IPS DF 6.9 (cell line): ENCODE data around the gene IMMP2L.
"Not testable (repeated sequence)": the region's sequence is repeated elsewhere in the genome, so short reads cannot be mapped to it uniquely, and the experiment has no call there.

Experiments
- DNase-seq: peaks from one replicate; pipeline ENCODE4 v3.0.0-alpha.2; 2013; ENCODE audit warnings: low read depth, low spot score
- H3K27ac ChIP-seq: one replicate; pipeline ENCODE4 v1.5.1; 2013; ENCODE audit warnings: low read length, control low read depth
- H3K27me3 ChIP-seq: 2 replicates; pipeline ENCODE4 v1.6.1; 2013; ENCODE audit warnings: mild to moderate bottlenecking, low read length; ENCODE audit not compliant: control insufficient read depth, insufficient read depth
- H3K36me3 ChIP-seq: 2 replicates; pipeline ENCODE4 v1.6.1; 2013; ENCODE audit warnings: low read length; ENCODE audit not compliant: control insufficient read depth, insufficient read depth
- H3K4me1 ChIP-seq: 2 replicates; pipeline ENCODE4 v1.6.1; 2013; ENCODE audit warnings: low read length; ENCODE audit not compliant: control insufficient read depth, insufficient read depth
- H3K4me3 ChIP-seq: 2 replicates; pipeline ENCODE4 v1.5.1; 2013; ENCODE audit warnings: mild to moderate bottlenecking, low read length
- H3K9me3 ChIP-seq: 2 replicates; pipeline ENCODE4 v1.6.1; 2013; ENCODE audit warnings: low read length, inconsistent platforms; ENCODE audit not compliant: control insufficient read depth, insufficient read depth
- WGBS: extraction: QIAGEN DNeasy Blood & Tissue Kit; methylation state at CpG from one replicate; pipeline ENCODE4 v1.1.7; 2013; ENCODE audit warnings: mixed read lengths, missing lambda C conversion rate; ENCODE audit not compliant: insufficient read length, insufficient coverage; 5-methylcytosine and 5-hydroxymethylcytosine counted together

The IMMP2L gene

DNA sequence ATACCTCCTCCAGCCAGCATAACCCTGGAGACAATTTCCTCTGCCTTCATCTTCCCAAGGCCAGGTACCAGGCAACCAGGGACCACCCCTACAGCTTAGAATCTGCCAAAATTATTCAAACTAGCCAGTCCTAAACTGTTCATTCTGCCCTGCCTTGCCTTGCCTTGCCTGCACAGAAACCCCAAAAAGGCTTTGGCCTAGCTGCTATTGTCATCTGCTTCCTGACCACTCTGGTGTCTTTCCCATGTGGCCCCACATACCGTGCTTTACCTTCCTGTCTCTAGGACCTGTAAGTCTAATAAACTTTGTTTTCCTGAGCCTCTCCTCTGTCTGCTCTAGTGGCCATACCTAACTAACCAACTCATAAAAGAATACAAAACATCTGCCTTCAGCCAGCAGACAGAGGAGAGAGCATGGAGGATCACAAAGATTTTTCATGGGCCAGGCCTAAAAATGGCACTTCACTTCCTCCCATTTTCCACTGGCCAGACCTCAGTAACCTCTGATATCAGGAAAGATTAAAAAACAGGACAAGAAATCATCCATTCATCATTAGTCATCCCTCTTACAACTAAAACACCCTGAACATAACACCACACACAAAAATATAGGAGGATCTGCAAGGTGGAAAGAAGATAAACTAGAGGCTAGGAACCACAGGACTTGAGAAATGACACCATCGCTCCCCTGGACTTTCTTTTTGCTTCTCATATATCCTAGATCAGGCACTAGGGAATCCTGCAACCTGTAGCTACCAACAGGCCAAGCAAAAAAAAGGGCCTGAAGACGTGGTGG lies 51.5 kb downstream of the IMMP2L start:
- no peaks in the 10 kb centered on the region for H3K9me3 ChIP-seq
- H3K36me3 ChIP-seq = no peaks in the 10 kb centered on the region
- H3K27ac ChIP-seq = no peak overlapping the region
- no peaks in the 10 kb centered on the region for H3K4me1 ChIP-seq
- DNase-seq = no peak
- WGBS = no CpG with 5 or more reads among the region's 3 CpGs
- H3K4me3 ChIP-seq = no peak overlapping the region
- H3K27me3 ChIP-seq = no peaks in the 10 kb centered on the region

DNA sequence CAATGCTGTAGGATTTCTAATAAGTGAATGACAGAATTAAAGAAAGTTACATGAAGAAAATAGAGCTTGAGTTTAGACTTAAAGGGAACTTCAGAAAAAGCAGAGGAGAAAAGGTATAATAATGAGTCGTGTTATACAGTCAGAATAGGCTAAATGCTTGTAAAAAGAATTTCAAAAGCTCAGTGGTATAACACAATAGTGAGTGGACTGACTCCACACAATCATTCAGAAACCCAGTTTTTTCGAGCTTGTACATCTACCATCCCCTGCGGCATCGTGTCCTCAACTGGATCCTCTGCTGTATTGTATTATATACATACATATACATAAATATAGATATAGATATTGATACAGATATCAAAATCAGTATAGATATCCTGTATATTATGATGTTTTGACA lies 52.2 kb downstream of the IMMP2L start:
- H3K9me3 ChIP-seq = no peaks in the 10 kb centered on the region
- WGBS = no CpG with 5 or more reads among the region's 4 CpGs

DNA sequence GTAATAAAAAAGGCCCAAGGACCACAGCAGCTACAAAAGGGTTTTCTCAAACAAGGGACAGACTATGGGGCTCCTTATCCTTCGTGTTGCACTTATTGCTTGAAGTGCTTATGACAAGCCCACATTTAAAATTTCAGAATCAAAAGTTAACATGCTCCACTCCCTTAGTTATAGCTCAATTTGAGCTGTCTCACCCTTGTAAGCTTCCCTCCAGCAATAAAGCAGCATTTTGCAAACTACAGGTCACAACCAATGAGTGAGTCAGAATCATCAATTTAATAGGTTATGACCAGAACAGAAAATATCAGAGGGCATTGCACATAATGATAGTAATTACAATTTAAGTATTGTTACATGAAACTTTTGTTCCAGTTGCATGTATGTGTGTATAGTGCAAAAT lies 53.0 kb downstream of the IMMP2L start:
- H3K4me1 ChIP-seq = no peaks in the 10 kb centered on the region
- DNase-seq = no peak
- no CpG with 5 or more reads among the region's 1 CpG for WGBS

More for the DNA sequence above, 52.2 kb downstream of the IMMP2L start:
- no peaks in the 10 kb centered on the region for H3K36me3 ChIP-seq
- no peak overlapping the region for H3K4me3 ChIP-seq
- H3K27me3 ChIP-seq = no peaks in the 10 kb centered on the region
- H3K4me1 ChIP-seq = no peaks in the 10 kb centered on the region
- DNase-seq = no peak
- no peak overlapping the region for H3K27ac ChIP-seq

DNA sequence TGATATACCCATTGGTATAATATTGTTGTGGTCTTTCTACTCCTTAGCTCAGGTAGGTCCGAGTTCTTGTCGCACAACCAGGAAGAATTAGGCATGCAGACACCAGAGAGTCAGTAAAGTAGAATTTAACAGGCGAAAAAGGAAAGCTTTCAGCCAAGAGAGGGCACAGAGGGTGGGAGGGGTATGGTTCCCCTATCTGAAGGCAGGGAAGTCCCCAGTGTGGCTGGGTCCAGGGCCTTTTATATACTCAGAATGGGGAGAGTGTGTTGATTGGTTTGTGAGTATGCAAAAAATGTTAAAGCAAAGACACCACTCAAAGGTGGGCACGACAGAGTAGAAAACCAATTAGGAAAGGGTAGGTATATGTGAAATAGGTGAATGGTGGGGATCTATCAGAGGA lies 53.9 kb downstream of the IMMP2L start:
- DNase-seq = no peak
- Histone ChIP-seq H3K9me3 (no peaks in the 10 kb centered on the region), H3K27me3 (no peaks in the 10 kb centered on the region), H3K27ac (no peak overlapping the region), H3K36me3 (no peaks in the 10 kb centered on the region), H3K4me1 (no peaks in the 10 kb centered on the region), H3K4me3 (no peak overlapping the region)
- no CpG with 5 or more reads among the region's 4 CpGs for WGBS

More for the DNA sequence above, 53.0 kb downstream of the IMMP2L start:
- Histone ChIP-seq H3K27ac (no peak overlapping the region), H3K9me3 (no peaks in the 10 kb centered on the region), H3K27me3 (no peaks in the 10 kb centered on the region), H3K4me3 (no peak overlapping the region), H3K36me3 (no peaks in the 10 kb centered on the region)

DNA sequence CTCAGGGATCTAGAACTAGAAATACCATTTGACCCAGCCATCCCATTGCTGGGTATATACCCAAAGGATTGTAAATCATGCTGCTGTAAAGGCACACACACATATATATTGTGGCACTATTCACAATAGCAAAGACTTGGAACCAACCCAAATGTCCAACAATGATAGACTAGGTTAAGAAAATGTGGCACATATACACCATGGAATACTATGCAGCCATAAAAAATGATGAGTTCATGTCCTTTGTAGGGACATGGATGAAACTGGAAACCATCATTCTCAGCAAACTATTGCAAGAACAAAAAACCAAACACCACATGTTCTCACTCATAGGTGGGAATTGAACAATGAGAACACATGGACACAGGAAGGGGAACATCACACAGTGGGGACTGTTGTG lies 56.9 kb downstream of the IMMP2L start:
- DNase-seq, H3K36me3 ChIP-seq, H3K27ac ChIP-seq, H3K27me3 ChIP-seq, H3K4me3 ChIP-seq, H3K4me1 ChIP-seq, H3K9me3 ChIP-seq: not testable (repeated sequence)

DNA sequence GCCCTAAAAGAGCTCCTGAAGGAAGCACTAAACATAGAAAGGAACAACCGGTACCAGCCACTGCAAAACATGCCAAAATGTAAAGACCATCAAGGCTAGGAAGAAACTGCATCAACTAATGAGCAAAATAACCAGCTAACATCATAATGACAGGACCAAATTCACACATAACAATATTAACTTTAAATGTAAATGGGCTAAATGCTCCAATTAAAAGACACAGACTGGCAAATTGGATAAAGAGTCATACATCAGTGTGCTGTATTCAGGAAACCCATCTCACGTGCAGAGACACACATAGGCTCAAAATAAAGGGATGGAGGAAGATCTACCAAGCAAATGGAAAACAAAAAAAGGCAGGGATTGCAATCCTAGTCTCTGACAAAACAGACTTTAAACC lies 60.5 kb downstream of the IMMP2L start:
- H3K4me3 ChIP-seq, H3K4me1 ChIP-seq: not testable (repeated sequence)
- no CpG with 5 or more reads among the region's 2 CpGs for WGBS

DNA sequence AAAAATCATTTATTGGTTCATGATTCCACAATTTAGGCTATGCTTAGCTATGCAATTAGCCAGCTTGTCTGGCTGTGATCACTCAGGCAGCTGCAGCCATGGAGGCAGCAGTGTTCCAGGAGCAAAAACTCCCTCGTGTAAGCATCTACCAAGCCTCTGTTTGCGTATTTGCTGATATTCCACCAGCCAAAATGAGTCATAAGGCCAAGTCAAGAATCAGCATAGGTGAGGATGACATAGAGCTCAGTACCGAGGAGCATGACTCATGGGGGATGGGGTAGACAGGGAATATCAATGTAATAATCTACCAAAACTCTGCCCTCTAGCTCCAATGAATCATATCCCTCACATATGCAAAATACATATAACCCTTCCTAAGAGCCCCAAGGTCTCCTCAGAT lies 63.3 kb downstream of the IMMP2L start:
- H3K4me3 ChIP-seq = no peak overlapping the region
- no peaks in the 10 kb centered on the region for H3K36me3 ChIP-seq
- no peaks in the 10 kb centered on the region; the same call in 1 of the 2 replicates for H3K9me3 ChIP-seq
- H3K27me3 ChIP-seq = no peaks in the 10 kb centered on the region
- H3K27ac ChIP-seq = no peak overlapping the region
- no peak for DNase-seq
- H3K4me1 ChIP-seq = no peaks in the 10 kb centered on the region
- WGBS = no CpG with 5 or more reads among the region's 3 CpGs

More for the DNA sequence above, 60.5 kb downstream of the IMMP2L start:
- not testable (repeated sequence) for H3K27me3 ChIP-seq, H3K36me3 ChIP-seq, DNase-seq, H3K9me3 ChIP-seq, H3K27ac ChIP-seq

DNA sequence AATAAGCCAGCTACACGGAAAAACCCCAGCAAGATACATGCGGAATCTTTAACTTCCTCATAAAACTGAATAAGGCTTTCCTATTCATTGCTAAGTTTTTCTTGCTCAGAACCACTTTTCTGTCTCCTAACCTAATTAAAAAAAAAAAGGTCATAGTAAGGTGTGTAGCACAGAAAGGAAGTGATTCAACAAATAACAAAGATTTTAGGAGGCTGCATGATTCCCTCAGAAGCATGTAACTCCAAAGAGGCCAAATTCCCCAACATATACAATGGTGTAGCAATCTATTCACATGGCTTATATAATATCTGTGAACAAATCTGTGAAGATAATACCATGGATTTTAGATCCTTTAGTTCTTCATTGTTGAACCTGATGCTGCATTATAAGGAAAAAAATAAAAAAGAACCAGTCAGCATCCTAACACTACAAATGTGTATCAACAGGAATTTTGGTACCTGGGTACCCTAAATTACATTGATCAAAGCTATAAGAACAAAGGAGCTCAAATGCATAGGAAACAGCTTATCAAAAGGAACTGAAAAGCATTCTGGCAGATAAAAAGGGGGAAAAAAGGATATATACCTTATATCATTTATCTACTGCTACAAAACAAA lies 63.8 kb downstream of the IMMP2L start:
- Histone ChIP-seq H3K4me1 (no peaks in the 10 kb centered on the region), H3K27me3 (no peaks in the 10 kb centered on the region), H3K9me3 (no peaks in the 10 kb centered on the region; the same call in 1 of the 2 replicates), H3K4me3 (no peak overlapping the region), H3K27ac (no peak overlapping the region), H3K36me3 (no peaks in the 10 kb centered on the region)
- no peak for DNase-seq
- WGBS = no CpG with 5 or more reads among the region's 2 CpGs

DNA sequence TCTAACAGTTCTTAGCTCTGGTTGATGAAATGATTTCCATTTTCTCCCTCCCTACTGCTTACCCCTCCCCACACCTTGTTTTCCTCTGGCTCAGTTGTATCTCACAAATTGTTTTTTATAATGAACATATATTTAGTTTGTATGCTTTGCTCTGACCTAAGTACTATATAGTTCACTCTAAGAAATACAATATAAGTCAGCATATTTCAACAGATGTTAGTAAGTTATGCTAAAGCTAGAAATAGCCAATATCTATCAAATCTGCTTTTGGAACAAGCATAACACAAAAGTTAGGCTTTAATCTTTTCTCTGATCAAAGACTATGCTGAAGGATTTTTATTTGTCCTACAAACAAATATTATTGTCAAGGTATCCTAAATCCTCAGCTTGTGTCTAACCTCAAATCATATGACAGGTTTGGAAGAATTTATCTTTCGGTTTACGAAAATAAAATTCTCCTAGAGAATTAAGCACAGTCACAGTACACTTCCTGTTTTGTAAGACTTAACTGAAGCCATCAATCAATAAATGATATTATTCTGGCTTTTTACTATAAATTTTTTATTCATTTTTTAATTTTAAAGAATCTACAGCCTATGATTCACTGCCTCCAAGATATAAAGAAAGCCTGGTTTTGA lies 67.0 kb downstream of the IMMP2L start:
- Histone ChIP-seq H3K27me3 (no peaks in the 10 kb centered on the region), H3K4me1 (no peaks in the 10 kb centered on the region), H3K9me3 (no peaks in the 10 kb centered on the region), H3K4me3 (no peak overlapping the region), H3K27ac (no peak overlapping the region), H3K36me3 (no peaks in the 10 kb centered on the region)
- WGBS = no CpG with 5 or more reads among the region's 2 CpGs
- no peak for DNase-seq

DNA sequence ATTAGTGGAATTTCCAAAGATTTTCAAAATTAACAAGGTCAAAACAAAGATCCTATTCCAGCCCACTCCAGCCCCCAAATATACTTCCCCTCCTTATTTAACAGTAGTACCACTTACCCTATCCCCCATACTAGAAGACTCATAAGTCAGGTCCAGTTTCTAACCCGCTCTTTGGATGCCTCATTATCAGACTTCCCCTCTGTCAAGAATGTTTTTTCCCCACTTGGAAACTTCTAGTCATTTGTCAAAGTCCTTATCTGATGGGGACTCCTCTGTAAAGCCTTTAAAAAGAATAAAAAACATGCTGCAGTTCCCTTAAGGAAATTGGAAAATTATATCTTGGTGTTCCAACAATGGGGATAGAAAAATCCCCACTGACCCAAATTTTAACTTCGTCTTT lies 70.1 kb downstream of the IMMP2L start:
- Histone ChIP-seq H3K4me3 (no peak overlapping the region), H3K27me3 (no peaks in the 10 kb centered on the region), H3K27ac (no peak overlapping the region), H3K9me3 (no peaks in the 10 kb centered on the region), H3K36me3 (no peaks in the 10 kb centered on the region), H3K4me1 (no peaks in the 10 kb centered on the region)
- no CpG with 5 or more reads among the region's 2 CpGs for WGBS
- no peak for DNase-seq
